Esophagus squamous epithelium (tissue), 4 donors: ENCODE data around the gene IDUA.

Experiments used
- POLR2A ChIP-seq, 4 donors: fragments of 450-650 bp; IDR thresholded peaks; one replicate each; pipeline ENCODE4 v1.6.1; 2017; ENCODE audit warnings: antibody characterized with exemption in 4 of 4, mild to moderate bottlenecking in 4 of 4, moderate library complexity in 3 of 4
- TF ChIP-seq, protein P1 (sequence below), 6 experiments: fragments of 450-650 bp in 4 of 6; fragments of 200-600 bp in 2 of 6; sonication (generic) in 2 of 6; IDR thresholded peaks; one replicate each; pipeline ENCODE4 v1.5.1; 2016 to 2019; ENCODE audit warnings: antibody characterized with exemption in 6 of 6, mild to moderate bottlenecking in 4 of 6, moderate library complexity in 4 of 6

DNA sequence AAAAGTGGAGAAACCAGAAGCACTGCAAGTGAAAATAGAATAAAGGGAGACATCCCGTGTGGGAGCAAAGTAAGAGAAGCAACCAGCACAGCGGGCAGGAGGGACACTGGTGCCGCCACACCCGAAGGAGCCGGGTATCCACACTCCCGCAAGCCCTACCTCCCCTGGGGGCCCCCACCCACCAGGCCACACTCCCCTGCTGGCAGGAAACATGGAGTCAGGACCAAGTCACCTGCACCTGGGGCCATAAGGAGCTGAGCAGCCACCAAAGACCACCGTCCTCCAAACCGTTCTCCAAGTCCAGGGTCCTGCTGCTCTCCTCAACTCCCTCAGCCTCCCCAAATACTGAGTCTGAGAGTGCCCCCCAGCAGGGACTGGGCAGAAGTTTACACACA is 55.1 kb downstream of the IDUA start:
- TF ChIP-seq, protein P1, sequence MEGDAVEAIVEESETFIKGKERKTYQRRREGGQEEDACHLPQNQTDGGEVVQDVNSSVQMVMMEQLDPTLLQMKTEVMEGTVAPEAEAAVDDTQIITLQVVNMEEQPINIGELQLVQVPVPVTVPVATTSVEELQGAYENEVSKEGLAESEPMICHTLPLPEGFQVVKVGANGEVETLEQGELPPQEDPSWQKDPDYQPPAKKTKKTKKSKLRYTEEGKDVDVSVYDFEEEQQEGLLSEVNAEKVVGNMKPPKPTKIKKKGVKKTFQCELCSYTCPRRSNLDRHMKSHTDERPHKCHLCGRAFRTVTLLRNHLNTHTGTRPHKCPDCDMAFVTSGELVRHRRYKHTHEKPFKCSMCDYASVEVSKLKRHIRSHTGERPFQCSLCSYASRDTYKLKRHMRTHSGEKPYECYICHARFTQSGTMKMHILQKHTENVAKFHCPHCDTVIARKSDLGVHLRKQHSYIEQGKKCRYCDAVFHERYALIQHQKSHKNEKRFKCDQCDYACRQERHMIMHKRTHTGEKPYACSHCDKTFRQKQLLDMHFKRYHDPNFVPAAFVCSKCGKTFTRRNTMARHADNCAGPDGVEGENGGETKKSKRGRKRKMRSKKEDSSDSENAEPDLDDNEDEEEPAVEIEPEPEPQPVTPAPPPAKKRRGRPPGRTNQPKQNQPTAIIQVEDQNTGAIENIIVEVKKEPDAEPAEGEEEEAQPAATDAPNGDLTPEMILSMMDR (IDR thresholded peaks at IDR 0.05), result no peak
- TF ChIP-seq POLR2A (IDR thresholded peaks at IDR 0.05), result no peak
